IPS DF 6.9 (cell line): ENCODE data around the gene TGM6.

Experiments
- DNase-seq: peaks from one replicate; pipeline ENCODE4 v3.0.0-alpha.2; 2013; ENCODE audit warnings: low read depth, low spot score
- H3K27ac ChIP-seq: one replicate; pipeline ENCODE4 v1.5.1; 2013; ENCODE audit warnings: low read length, control low read depth
- H3K27me3 ChIP-seq: 2 replicates; pipeline ENCODE4 v1.6.1; 2013; ENCODE audit warnings: mild to moderate bottlenecking, low read length; ENCODE audit not compliant: control insufficient read depth, insufficient read depth
- H3K36me3 ChIP-seq: 2 replicates; pipeline ENCODE4 v1.6.1; 2013; ENCODE audit warnings: low read length; ENCODE audit not compliant: control insufficient read depth, insufficient read depth
- H3K4me1 ChIP-seq: 2 replicates; pipeline ENCODE4 v1.6.1; 2013; ENCODE audit warnings: low read length; ENCODE audit not compliant: control insufficient read depth, insufficient read depth
- H3K4me3 ChIP-seq: 2 replicates; pipeline ENCODE4 v1.5.1; 2013; ENCODE audit warnings: mild to moderate bottlenecking, low read length
- H3K9me3 ChIP-seq: 2 replicates; pipeline ENCODE4 v1.6.1; 2013; ENCODE audit warnings: low read length, inconsistent platforms; ENCODE audit not compliant: control insufficient read depth, insufficient read depth
- WGBS: extraction: QIAGEN DNeasy Blood & Tissue Kit; methylation state at CpG from one replicate; pipeline ENCODE4 v1.1.7; 2013; ENCODE audit warnings: mixed read lengths, missing lambda C conversion rate; ENCODE audit not compliant: insufficient read length, insufficient coverage; 5-methylcytosine and 5-hydroxymethylcytosine counted together

TGM6 gene

GRCh38 chr20:2449386-2449785, 68.7 kb downstream of the TGM6 start:
- H3K9me3 ChIP-seq = no peaks in the 10 kb centered on the region
- no peaks in the 10 kb centered on the region for H3K36me3 ChIP-seq
- no CpG with 5 or more reads among the region's 1 CpG for WGBS
- no peak overlapping the region for H3K4me3 ChIP-seq
- no peak for DNase-seq
- no peaks in the 10 kb centered on the region for H3K27me3 ChIP-seq
- H3K4me1 ChIP-seq = no peaks in the 10 kb centered on the region
- H3K27ac ChIP-seq = no peak overlapping the region

GRCh38 chr20:2451422-2451821, 70.7 kb downstream of the TGM6 start:
- no peaks in the 10 kb centered on the region for H3K36me3 ChIP-seq
- no peaks in the 10 kb centered on the region for H3K4me1 ChIP-seq
- WGBS = no CpG with 5 or more reads among the region's 5 CpGs
- H3K4me3 ChIP-seq = no peak overlapping the region
- H3K27ac ChIP-seq = no peak overlapping the region
- no peak for DNase-seq
- H3K27me3 ChIP-seq = no peaks in the 10 kb centered on the region
- H3K9me3 ChIP-seq = no peaks in the 10 kb centered on the region

GRCh38 chr20:2451939-2452732, 71.4 kb downstream of the TGM6 start:
- Histone ChIP-seq H3K27ac (no peak overlapping the region), H3K4me1 (no peaks in the 10 kb centered on the region), H3K9me3 (no peaks in the 10 kb centered on the region), H3K4me3 (no peak overlapping the region), H3K27me3 (no peaks in the 10 kb centered on the region), H3K36me3 (no peaks in the 10 kb centered on the region)
- DNase-seq = peak; percentile 43
- WGBS = no CpG with 5 or more reads among the region's 8 CpGs

- Histone ChIP-seq H3K4me3 (no peak overlapping the region), H3K27ac (no peak overlapping the region), H3K9me3 (no peaks in the 10 kb centered on the region), H3K36me3 (no peaks in the 10 kb centered on the region), H3K4me1 (no peaks in the 10 kb centered on the region), H3K27me3 (no peaks in the 10 kb centered on the region)
- no CpG with 5 or more reads among the region's 3 CpGs for WGBS
- DNase-seq = no peak
Observed at GRCh38 chr20:2453792-2454191, 73.1 kb downstream of the TGM6 start.

GRCh38 chr20:2455771-2456497, 75.2 kb downstream of the TGM6 start:
- Histone ChIP-seq H3K36me3 (peaks cover under 1% of the 10 kb centered on the region; the same call in 1 of the 2 replicates), H3K27ac (no peak overlapping the region)
- 100% methylated on average over 1 of the region's 2 CpGs for WGBS

GRCh38 chr20:2458919-2459499, 78.3 kb downstream of the TGM6 start:
- WGBS = no CpG with 5 or more reads among the region's 3 CpGs
- Histone ChIP-seq H3K27me3 (no peaks in the 10 kb centered on the region), H3K9me3 (no peaks in the 10 kb centered on the region), H3K36me3 (peaks cover 27% of the 10 kb centered on the region), H3K4me1 (no peaks in the 10 kb centered on the region), H3K4me3 (no peak overlapping the region), H3K27ac (no peak overlapping the region)
- no peak for DNase-seq

More at GRCh38 chr20:2455771-2456497, 75.2 kb downstream of the TGM6 start:
- Histone ChIP-seq H3K4me1 (no peaks in the 10 kb centered on the region), H3K27me3 (no peaks in the 10 kb centered on the region), H3K4me3 (no peak overlapping the region), H3K9me3 (no peaks in the 10 kb centered on the region)
- no peak for DNase-seq

- WGBS = no CpG with 5 or more reads among the region's 1 CpG
- Histone ChIP-seq H3K36me3 (peaks cover 34% of the 10 kb centered on the region), H3K4me1 (no peaks in the 10 kb centered on the region), H3K27ac (no peak overlapping the region), H3K4me3 (no peak overlapping the region), H3K27me3 (no peaks in the 10 kb centered on the region), H3K9me3 (no peaks in the 10 kb centered on the region)
- DNase-seq = no peak
Observed at GRCh38 chr20:2459981-2460751, 79.5 kb downstream of the TGM6 start.

GRCh38 chr20:2460752-2461424, 80.2 kb downstream of the TGM6 start:
- no peak overlapping the region for H3K27ac ChIP-seq
- H3K4me1 ChIP-seq = no peaks in the 10 kb centered on the region
- no peaks in the 10 kb centered on the region for H3K27me3 ChIP-seq
- peaks cover 40% of the 10 kb centered on the region for H3K36me3 ChIP-seq
- no peak for DNase-seq
- WGBS = no CpG with 5 or more reads among the region's 4 CpGs
- no peak overlapping the region for H3K4me3 ChIP-seq
- no peaks in the 10 kb centered on the region for H3K9me3 ChIP-seq

DNA sequence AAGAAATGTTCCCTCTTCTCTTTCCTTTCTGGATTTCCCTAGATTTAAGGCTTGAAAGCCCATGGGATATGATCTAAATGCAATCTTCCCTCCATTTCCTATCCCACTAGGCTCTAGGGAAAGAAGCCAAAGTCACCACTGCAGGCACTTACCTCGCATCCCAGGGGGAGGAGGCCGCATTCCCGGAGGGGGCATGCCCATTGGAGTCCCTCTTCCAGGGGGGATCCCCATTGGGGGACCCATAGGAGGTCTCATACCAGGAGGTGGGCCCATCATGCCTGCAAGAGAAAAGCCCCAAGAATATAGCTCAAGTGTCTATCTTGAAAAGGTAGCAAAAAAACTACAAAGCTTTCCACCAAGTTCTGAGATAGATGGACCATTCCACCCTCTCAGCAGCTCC, 81.8 kb downstream of the TGM6 start:
- Histone ChIP-seq H3K27me3 (no peaks in the 10 kb centered on the region), H3K4me1 (no peaks in the 10 kb centered on the region), H3K27ac (no peak overlapping the region), H3K9me3 (no peaks in the 10 kb centered on the region), H3K36me3 (peaks cover 52% of the 10 kb centered on the region), H3K4me3 (no peak overlapping the region)
- DNase-seq = no peak
- WGBS = no CpG with 5 or more reads among the region's 3 CpGs
